Measurements from ENCODE around the gene SEMA3G.

Gene SEMA3G

DNA sequence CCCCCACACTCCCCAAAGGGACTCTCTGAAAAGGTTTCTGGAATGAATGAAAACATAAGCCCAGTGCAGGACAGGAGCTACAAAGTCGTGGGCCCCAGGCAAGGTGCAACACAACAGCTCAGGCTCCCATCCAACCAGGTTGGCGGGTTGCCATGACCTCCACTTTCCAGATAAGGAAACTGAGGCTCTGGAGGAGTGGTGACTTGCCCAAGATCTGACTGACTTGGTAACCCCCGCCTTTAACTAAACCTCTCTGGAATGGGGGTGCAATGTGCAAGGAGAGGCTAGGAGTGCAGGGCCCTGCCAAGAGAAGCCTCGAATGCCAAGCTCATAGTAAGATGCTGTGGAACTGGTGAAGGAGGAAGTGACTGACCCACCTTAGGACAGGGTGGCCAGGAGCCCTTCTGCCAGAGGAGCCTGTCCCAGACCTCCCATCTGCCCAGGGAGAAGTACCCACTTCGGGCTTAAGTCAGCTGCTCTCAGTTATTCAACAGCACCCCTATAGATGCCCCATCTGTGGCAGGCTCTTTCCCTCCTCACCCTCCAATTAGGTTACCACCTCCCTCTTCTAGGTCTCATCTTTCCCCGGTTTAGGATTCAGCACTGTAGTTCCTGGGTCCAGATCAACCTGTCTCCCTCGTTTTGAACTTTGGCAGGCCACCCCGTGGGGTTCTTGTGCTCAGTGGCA, 9.5 kb upstream of the SEMA3G start:
- Histone ChIP-seq H3K9me3 (ENCODE audit: insufficient read depth, low read depth, low read length) (no peaks in the 10 kb centered on the region), H3K9me2 (replicated peaks; ENCODE audit: low read depth, low read length) (no peaks in the 10 kb centered on the region), H3K4me2 (ENCODE audit: low read depth, low read length, poor library complexity, severe bottlenecking) (peak overlapping the region; percentile 89), H2AFZ (ENCODE audit: low read length) (no peak overlapping the region; the same call in 1 of the 2 replicates), H3K79me2 (ENCODE audit: insufficient read depth, low read length) (peaks cover 45% of the 10 kb centered on the region), H3F3A (ENCODE audit: low read depth) (no peaks in the 10 kb centered on the region), H3K4me3 (ENCODE audit: low read length, poor library complexity, severe bottlenecking) (peak overlapping the region; percentile 82), H3K27me3 (ENCODE audit: insufficient read depth, low read length, poor library complexity, severe bottlenecking) (peaks cover 6% of the 10 kb centered on the region), H3K36me3 (ENCODE audit: insufficient read depth, low read length) (peaks cover 15% of the 10 kb centered on the region; the same call in 1 of the 2 replicates), H3K4me1 (ENCODE audit: insufficient read depth, low read length, poor library complexity, severe bottlenecking) (peaks cover 36% of the 10 kb centered on the region), H3K9ac (ENCODE audit: low read depth, low read length, poor library complexity, severe bottlenecking) (peak overlapping the region; percentile 99), H4K20me1 (ENCODE audit: insufficient read depth, low read length, poor library complexity, severe bottlenecking) (peaks cover 20% of the 10 kb centered on the region)
- no peak for TF ChIP-seq EZH2phosphoT487 (IDR thresholded peaks at IDR 0.05; ENCODE audit: borderline replicate concordance)
- TF ChIP-seq, protein P1, sequence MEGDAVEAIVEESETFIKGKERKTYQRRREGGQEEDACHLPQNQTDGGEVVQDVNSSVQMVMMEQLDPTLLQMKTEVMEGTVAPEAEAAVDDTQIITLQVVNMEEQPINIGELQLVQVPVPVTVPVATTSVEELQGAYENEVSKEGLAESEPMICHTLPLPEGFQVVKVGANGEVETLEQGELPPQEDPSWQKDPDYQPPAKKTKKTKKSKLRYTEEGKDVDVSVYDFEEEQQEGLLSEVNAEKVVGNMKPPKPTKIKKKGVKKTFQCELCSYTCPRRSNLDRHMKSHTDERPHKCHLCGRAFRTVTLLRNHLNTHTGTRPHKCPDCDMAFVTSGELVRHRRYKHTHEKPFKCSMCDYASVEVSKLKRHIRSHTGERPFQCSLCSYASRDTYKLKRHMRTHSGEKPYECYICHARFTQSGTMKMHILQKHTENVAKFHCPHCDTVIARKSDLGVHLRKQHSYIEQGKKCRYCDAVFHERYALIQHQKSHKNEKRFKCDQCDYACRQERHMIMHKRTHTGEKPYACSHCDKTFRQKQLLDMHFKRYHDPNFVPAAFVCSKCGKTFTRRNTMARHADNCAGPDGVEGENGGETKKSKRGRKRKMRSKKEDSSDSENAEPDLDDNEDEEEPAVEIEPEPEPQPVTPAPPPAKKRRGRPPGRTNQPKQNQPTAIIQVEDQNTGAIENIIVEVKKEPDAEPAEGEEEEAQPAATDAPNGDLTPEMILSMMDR (conservative IDR thresholded peaks at IDR 0.05; ENCODE audit: low read length), result no peak

DNA sequence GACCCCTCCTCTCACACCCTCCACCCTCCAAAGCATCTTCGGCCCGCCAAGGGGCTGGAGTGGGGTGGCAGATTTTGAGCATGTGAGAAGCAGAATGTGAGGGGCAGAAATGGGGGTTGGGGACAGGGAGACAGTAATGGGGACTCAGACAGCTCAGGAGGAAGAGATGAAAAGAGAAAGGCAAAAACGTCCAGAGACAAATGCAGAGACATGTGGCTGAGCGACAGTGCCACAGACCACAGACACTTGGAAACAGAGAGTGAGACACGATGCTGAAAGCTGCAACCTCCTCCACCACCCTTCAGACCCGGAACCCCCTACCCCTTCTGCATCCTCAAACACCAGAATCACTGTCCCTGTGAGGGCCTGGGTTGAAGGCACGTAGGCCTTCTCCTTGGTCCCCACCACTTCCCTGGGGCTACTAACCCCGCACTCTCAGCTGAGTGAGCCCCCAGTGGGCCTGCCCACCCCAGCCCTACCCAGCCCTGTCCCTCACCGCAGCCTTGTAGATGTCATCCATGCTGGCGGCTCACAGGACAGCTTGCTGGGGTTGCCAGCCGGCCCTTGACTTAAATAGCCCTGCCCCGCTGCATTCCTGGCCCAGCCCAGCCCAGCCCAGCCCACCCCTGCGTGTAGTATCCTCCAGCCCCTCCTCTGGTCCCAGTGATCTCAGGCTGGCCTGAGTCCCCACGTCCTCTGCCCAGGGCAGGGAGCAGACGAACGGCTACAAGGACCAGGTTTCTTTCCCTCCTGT, 8.8 kb upstream of the SEMA3G start, which contains the start of gene TNNC1:
Gene TNNC1 (minus strand): TSS at position 546 of the 754 bp plus-strand sequence. CDS start 26 bp downstream, at position 520.
- Histone ChIP-seq H3K36me3 (ENCODE audit: insufficient read depth, low read length) (peaks cover 9% of the 10 kb centered on the region; the same call in 1 of the 2 replicates), H3K4me3 (ENCODE audit: low read length, poor library complexity, severe bottlenecking) (peak within 1 kb of the TSS; percentile 82), H3K4me1 (ENCODE audit: insufficient read depth, low read length, poor library complexity, severe bottlenecking) (peaks cover 31% of the 10 kb centered on the region), H3K4me2 (ENCODE audit: low read depth, low read length, poor library complexity, severe bottlenecking) (peak within 1 kb of the TSS; percentile 89), H3K9me3 (ENCODE audit: insufficient read depth, low read depth, low read length) (no peaks in the 10 kb centered on the region), H3K27me3 (ENCODE audit: insufficient read depth, low read length, poor library complexity, severe bottlenecking) (peaks cover 6% of the 10 kb centered on the region), H4K20me1 (ENCODE audit: insufficient read depth, low read length, poor library complexity, severe bottlenecking) (peaks cover 16% of the 10 kb centered on the region), H2AFZ (ENCODE audit: low read length) (peak within 1 kb of the TSS; percentile 90), H3F3A (ENCODE audit: low read depth) (no peaks in the 10 kb centered on the region), H3K9me2 (replicated peaks; ENCODE audit: low read depth, low read length) (no peaks in the 10 kb centered on the region), H3K79me2 (ENCODE audit: insufficient read depth, low read length) (peaks cover 38% of the 10 kb centered on the region), H3K9ac (ENCODE audit: low read depth, low read length, poor library complexity, severe bottlenecking) (peak within 1 kb of the TSS; percentile 99)
- TF ChIP-seq EZH2phosphoT487 (IDR thresholded peaks at IDR 0.05; ENCODE audit: borderline replicate concordance), result no peak
- TF ChIP-seq, protein P1 (conservative IDR thresholded peaks at IDR 0.05; ENCODE audit: low read length), result no peak

DNA sequence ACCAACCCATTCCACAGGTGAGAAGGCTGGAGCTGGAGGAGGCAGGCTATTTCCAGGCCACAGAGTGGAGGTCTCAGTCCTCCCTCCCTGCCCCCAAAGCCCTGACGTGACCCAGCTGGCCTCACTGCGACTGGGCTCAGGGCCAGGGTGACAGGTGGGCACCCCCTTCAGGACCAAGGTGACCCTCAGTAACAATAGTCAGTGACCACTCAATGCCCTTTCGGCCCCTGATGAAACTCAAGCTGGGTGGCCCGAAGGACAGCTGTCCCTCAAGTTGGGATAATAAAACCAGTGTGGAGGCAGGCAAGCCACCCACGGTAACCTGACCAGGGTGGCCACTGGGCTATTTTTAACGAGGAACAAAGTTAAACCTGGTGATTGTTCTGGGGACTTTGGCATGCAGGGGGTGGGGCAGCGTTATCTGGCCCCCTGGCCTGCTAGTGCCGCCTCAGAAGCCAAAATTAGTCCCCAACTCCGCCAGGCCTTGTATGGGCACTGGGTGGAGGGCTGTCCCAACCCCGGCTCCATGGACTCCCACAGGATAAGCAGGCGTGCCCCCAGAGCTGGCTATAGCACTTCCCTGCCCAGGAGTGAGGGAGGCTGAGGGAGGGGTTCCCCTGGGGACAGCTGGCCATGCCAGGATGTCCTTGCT, 7.8 kb upstream of the SEMA3G start:
- no peaks in the 10 kb centered on the region for H3K9me3 ChIP-seq (ENCODE audit: insufficient read depth, low read depth, low read length)
- H3K9ac ChIP-seq (ENCODE audit: low read depth, low read length, poor library complexity, severe bottlenecking), result no peak overlapping the region
- no peaks in the 10 kb centered on the region for H3F3A ChIP-seq (ENCODE audit: low read depth)
- TF ChIP-seq EZH2phosphoT487 (IDR thresholded peaks at IDR 0.05; ENCODE audit: borderline replicate concordance), result no peak
- TF ChIP-seq, protein P1 (conservative IDR thresholded peaks at IDR 0.05; ENCODE audit: low read length), result no peak
- H4K20me1 ChIP-seq (ENCODE audit: insufficient read depth, low read length, poor library complexity, severe bottlenecking), result peaks cover 7% of the 10 kb centered on the region
- no peaks in the 10 kb centered on the region for H3K9me2 ChIP-seq (replicated peaks; ENCODE audit: low read depth, low read length)
- H3K36me3 ChIP-seq (ENCODE audit: insufficient read depth, low read length), result no peaks in the 10 kb centered on the region; the same call in 1 of the 2 replicates
- H2AFZ ChIP-seq (ENCODE audit: low read length), result no peak overlapping the region
- peaks cover 28% of the 10 kb centered on the region for H3K79me2 ChIP-seq (ENCODE audit: insufficient read depth, low read length)
- no peak overlapping the region for H3K4me3 ChIP-seq (ENCODE audit: low read length, poor library complexity, severe bottlenecking)
- H3K4me1 ChIP-seq (ENCODE audit: insufficient read depth, low read length, poor library complexity, severe bottlenecking), result peaks cover 21% of the 10 kb centered on the region
- no peak overlapping the region for H3K4me2 ChIP-seq (ENCODE audit: low read depth, low read length, poor library complexity, severe bottlenecking)
- H3K27me3 ChIP-seq (ENCODE audit: insufficient read depth, low read length, poor library complexity, severe bottlenecking), result peaks cover 6% of the 10 kb centered on the region

Measured in Loucy (cell line).